Endothelial cell of umbilical vein (primary cell): ENCODE measurements around the gene RGS6. TPM values are rescaled to one million over a fixed set of nuclear protein-coding genes. Genes with fewer than 3 reads are reported as not detected.

Source experiments
- BruUV-seq: library from RNA; stranded (reverse); fragments of 400-500 nt; replicated peaks from 2 replicates; lab custom pipeline; 2021; lab: Mats Ljungman, UMichigan
- CTCF ChIA-PET: fragments of 300-600, 350-600 bp; sonication (Branson Sonifier 250); formaldehyde crosslinking; loops from one replicate; lab custom pipeline; 2021; ENCODE audit warnings: antibody characterized with exemption, inconsistent platforms; lab: Charles Lee
- POLR2A ChIA-PET: fragments of 300-600, 350-600 bp; sonication (Branson Sonifier 250); formaldehyde crosslinking; loops from one replicate; lab custom pipeline; 2021; ENCODE audit warnings: antibody characterized with exemption, inconsistent platforms; lab: Charles Lee
- DNase-seq: peaks from one replicate; pipeline ENCODE4 v3.0.0-alpha.2; 2011; ENCODE audit warnings: low read depth, low spot score
- FAIRE-seq: peaks from 2 replicates; lab custom pipeline; 2011; peaks lifted over from hg19 to GRCh38; lab: Jason Lieb, UNC
- H2AFZ ChIP-seq: 2 replicates; pipeline ENCODE4 v1.6.0; 2012; ENCODE audit warnings: low read depth, low read length, control low read depth, inconsistent platforms
- H3K27ac ChIP-seq: 2 replicates; pipeline ENCODE4 v1.5.1; 2011; ENCODE audit warnings: low read depth, mild to moderate bottlenecking, control low read depth, low read length, moderate library complexity; ENCODE audit not compliant: insufficient read depth
- H3K27me3 ChIP-seq, 2 experiments: 2 replicates each; pipeline versions ENCODE4 v1.6.0 to v1.6.1; 2011; ENCODE audit warnings: low read length in 2 of 2, mixed read lengths in 1 of 2; ENCODE audit not compliant: control insufficient read depth in 2 of 2, insufficient read depth in 2 of 2
- H3K36me3 ChIP-seq, 2 experiments: 2 replicates in 1 of 2; 3 replicates in 1 of 2; pipeline ENCODE4 v1.5.1; 2011; ENCODE audit warnings: low read length in 2 of 2, mild to moderate bottlenecking in 1 of 2, moderate library complexity in 1 of 2; ENCODE audit not compliant: control insufficient read depth in 2 of 2, insufficient read depth in 2 of 2; ENCODE audit errors: extremely low read depth in 1 of 2
- H3K4me1 ChIP-seq: 3 replicates; pipeline ENCODE4 v1.5.1; 2011; ENCODE audit warnings: mild to moderate bottlenecking, low read length; ENCODE audit not compliant: control insufficient read depth, insufficient read depth; ENCODE audit errors: extremely low read depth
- H3K4me2 ChIP-seq: 2 replicates; pipeline ENCODE4 v1.6.1; 2011; ENCODE audit warnings: low read length, control low read depth, mixed read lengths; ENCODE audit not compliant: insufficient read depth
- H3K4me3 ChIP-seq, 3 experiments: fragments of 200-600 bp in 1 of 3; sonication (generic), shearing (Covaris generic) in 1 of 3; replicated peaks in 1 of 3; 2 replicates each; pipeline ENCODE4 v1.5.1; 2011 to 2016; ENCODE audit warnings: control low read depth in 3 of 3, low read length in 3 of 3, mild to moderate bottlenecking in 2 of 3, inconsistent platforms in 1 of 3, low read depth in 1 of 3, moderate library complexity in 1 of 3; ENCODE audit not compliant: insufficient read depth in 1 of 3
- H3K79me2 ChIP-seq: 2 replicates; pipeline ENCODE4 v1.6.0; 2012; ENCODE audit warnings: low read length, inconsistent platforms; ENCODE audit not compliant: control insufficient read depth, insufficient read depth
- H3K9ac ChIP-seq: replicated peaks from 2 replicates; pipeline ENCODE3; 2011; ENCODE audit warnings: low read length, control low read depth; ENCODE audit not compliant: insufficient read depth; ENCODE audit errors: extremely low read depth
- H3K9me1 ChIP-seq: replicated peaks from 3 replicates; pipeline ENCODE4 v1.6.0; 2011; ENCODE audit warnings: mild to moderate bottlenecking, low read length; ENCODE audit not compliant: control insufficient read depth, insufficient read depth; ENCODE audit errors: extremely low read depth
- H3K9me3 ChIP-seq: replicated peaks from 2 replicates; pipeline ENCODE4 v1.5.1; 2012; ENCODE audit warnings: low read length, inconsistent platforms; ENCODE audit not compliant: control insufficient read depth, insufficient read depth
- H4K20me1 ChIP-seq: replicated peaks from 2 replicates; pipeline ENCODE3; 2011; ENCODE audit warnings: mild to moderate bottlenecking, low read length; ENCODE audit not compliant: control insufficient read depth, insufficient read depth; ENCODE audit errors: extremely low read depth
- CTCF ChIP-seq, 2 donors: IDR thresholded peaks; 1 replicate in 1 of 2; 2 replicates in 1 of 2; pipeline ENCODE4 v1.5.1; 2011; ENCODE audit warnings: low read length in 2 of 2, mild to moderate bottlenecking in 2 of 2, moderate library complexity in 2 of 2, control low read depth in 1 of 2, inconsistent platforms in 1 of 2, low read depth in 1 of 2; ENCODE audit not compliant: insufficient read depth in 1 of 2; ENCODE audit errors: extremely low read depth in 1 of 2
- EZH2 ChIP-seq: IDR thresholded peaks from 2 replicates; pipeline ENCODE4 v1.6.1; 2012; ENCODE audit warnings: borderline replicate concordance, low read depth, mild to moderate bottlenecking, moderate library complexity, low read length, inconsistent platforms; ENCODE audit not compliant: severe bottlenecking
- FOS ChIP-seq: IDR thresholded peaks from 2 replicates; pipeline ENCODE4 v1.6.1; 2011; ENCODE audit warnings: mild to moderate bottlenecking, low read length, moderate library complexity, borderline replicate concordance; ENCODE audit not compliant: insufficient read depth
- JUN ChIP-seq: IDR thresholded peaks from 2 replicates; pipeline ENCODE4 v1.6.1; 2011; ENCODE audit warnings: borderline replicate concordance, low read depth; ENCODE audit not compliant: insufficient read length, insufficient read depth
- MAX ChIP-seq: IDR thresholded peaks from 2 replicates; pipeline ENCODE4 v1.6.1; 2011; ENCODE audit not compliant: insufficient read depth, insufficient read length
- MYC ChIP-seq: IDR thresholded peaks from one replicate; pipeline ENCODE4 v1.6.1; 2011; ENCODE audit warnings: mild to moderate bottlenecking, low read depth, low read length
- POLR2A ChIP-seq: IDR thresholded peaks from 2 replicates; pipeline ENCODE4 v1.6.1; 2012; ENCODE audit warnings: low read depth, mild to moderate bottlenecking, control low read depth, low read length
- POLR2AphosphoS5 ChIP-seq: IDR thresholded peaks from 2 replicates; pipeline ENCODE4 v1.6.1; 2012; ENCODE audit warnings: low read depth, mild to moderate bottlenecking, control low read depth, low read length, moderate library complexity; ENCODE audit not compliant: insufficient read depth
- dilution Hi-C: fragments of 300-500 bp; cut with MboI; formaldehyde crosslinking; loops from one replicate; pipeline ENCODE4 v1.15.0; 2019; ENCODE audit warnings: low sequenced_read_pairs; ENCODE audit not compliant: extremely low pct_ligation_motif_present
- intact Hi-C: fragments of 100-400 bp; cut with micrococcal nuclease; formaldehyde crosslinking; loops from one replicate; pipeline ENCODE4 v1.10.0; 2022
- polyA plus RNA-seq, 4 experiments: library from polyadenylated mRNA; depleted of rRNA in 3 of 4; stranded (reverse) in 3 of 4; unstranded in 1 of 4; fragments of >200 nt; gene quantifications; 2 replicates each; pipeline versions ENCODE4 v1.2.1 to v1.2.3, GENCODE V29; 2011 to 2012; ENCODE audit warnings: missing spikeins in 1 of 4
- total RNA-seq: library from RNA; stranded (reverse); gene quantifications from 2 replicates; pipeline ENCODE4 v1.2.3, GENCODE V29; 2021

The RGS6 gene
- total and polyA plus RNA-seq, 2 donors (not counting 3 experiments of a cell fraction or from before 2014, with no cell fraction given): not detected

GRCh38 chr14:72513346-72513745 lies 581.1 kb downstream of the RGS6 start:
- Histone ChIP-seq H3K9ac (no peak overlapping the region), H3K9me3 (no peaks in the 10 kb centered on the region), H3K27ac (no peak overlapping the region), H3K4me2 (no peak overlapping the region), H3K4me1 (peaks cover 6% of the 10 kb centered on the region), H3K9me1 (no peaks in the 10 kb centered on the region), H4K20me1 (no peaks in the 10 kb centered on the region), H3K27me3 (peaks cover 13 to 22% of the 10 kb centered on the region in 2 experiments), H3K4me3 (no peak overlapping the region), H2AFZ (no peak overlapping the region), H3K79me2 (no peaks in the 10 kb centered on the region), H3K36me3 (no peaks in the 10 kb centered on the region)
- intact Hi-C loops: loop anchor here (10.0 kb wide), 1 partner anchor 221 kb away; no protein-coding TSS in a partner anchor
- dilution Hi-C loops: no loop called here
- no TSS peak for BruUV-seq
- POLR2A ChIA-PET: no interaction called here
- CTCF ChIA-PET: interaction anchor here (0.6 to 10.9 kb wide), 65 partner anchors 8 to 758 kb away, joined by 3 to 751 read pairs (median 6); partner anchors contain the start of genes DCAF4, DPF3, RBM25 and ZFYVE1
- TF ChIP-seq FOS: no peak
- no peak for TF ChIP-seq JUN
- TF ChIP-seq POLR2A: no peak
- TF ChIP-seq CTCF (IDR thresholded peaks at IDR 0.05; ENCODE audit: extremely low read depth in 1 of 2, insufficient read depth in 1 of 2, low read depth in 1 of 2, low read length in 2 of 2): no peak
- no peak for TF ChIP-seq POLR2AphosphoS5
- TF ChIP-seq MAX: no peak
- TF ChIP-seq MYC: no peak
- no peak for TF ChIP-seq EZH2
- no peak for DNase-seq
- FAIRE-seq: no peak
